Activated effector memory CD4-positive, alpha-beta T cell treated with Interleukin-2 at 50 U/mL for 16 hours (primary cell): ENCODE results near the gene MFAP4.

Source experiments
- DNase-seq: peaks from one replicate; pipeline ENCODE4 v3.0.0-alpha.2; 2020

Gene MFAP4

DNA sequence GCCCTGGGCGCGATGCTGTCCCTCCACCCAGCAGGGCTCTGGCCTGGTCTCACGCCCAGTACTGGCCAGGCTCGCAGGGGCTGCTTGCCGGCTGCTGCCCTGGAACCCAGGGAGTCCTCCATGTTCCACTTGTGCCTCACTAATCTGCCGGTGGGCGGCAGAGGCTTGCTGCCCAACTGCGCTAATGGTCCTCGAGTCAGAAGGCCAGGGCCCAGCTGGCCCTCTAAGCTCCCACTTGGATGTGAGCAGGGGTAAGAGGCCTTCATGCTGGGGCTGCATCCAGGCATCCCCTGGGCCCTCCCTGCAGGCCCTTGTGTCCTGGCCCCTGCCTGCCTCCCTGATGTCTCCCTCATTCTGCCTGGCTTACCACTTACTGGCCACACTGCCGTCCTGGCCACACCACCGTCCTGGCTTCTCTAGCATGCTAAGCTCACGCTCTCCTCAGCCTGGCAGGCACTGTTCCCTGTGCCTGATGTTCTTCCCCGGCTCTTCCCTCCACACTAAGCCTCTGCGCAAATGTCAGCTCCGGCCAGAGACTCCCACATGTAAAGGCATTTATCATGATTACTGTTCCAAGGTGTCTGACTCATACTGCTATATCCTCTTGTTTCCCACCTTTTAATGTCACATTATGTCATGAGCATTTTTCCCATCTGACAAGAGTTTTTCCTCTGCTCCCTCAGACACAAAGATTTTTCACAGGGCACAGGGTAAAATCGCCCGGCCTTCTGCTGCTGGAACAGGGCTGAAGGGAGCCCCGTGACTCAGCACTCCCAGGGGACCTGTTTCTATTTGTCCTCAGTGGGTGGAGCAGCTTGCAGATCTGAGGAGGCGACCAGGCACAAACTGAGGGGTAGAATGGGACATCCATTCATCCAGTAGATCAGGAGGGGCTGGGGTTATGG lies 40.4 kb downstream of the MFAP4 start:
- DNase-seq = no peak

- DNase-seq = no peak
Measured at GRCh38 chr17:19345486-19346350, 41.3 kb downstream of the MFAP4 start.

GRCh38 chr17:19345067-19345460 lies 41.9 kb downstream of the MFAP4 start:
- no peak for DNase-seq

DNA sequence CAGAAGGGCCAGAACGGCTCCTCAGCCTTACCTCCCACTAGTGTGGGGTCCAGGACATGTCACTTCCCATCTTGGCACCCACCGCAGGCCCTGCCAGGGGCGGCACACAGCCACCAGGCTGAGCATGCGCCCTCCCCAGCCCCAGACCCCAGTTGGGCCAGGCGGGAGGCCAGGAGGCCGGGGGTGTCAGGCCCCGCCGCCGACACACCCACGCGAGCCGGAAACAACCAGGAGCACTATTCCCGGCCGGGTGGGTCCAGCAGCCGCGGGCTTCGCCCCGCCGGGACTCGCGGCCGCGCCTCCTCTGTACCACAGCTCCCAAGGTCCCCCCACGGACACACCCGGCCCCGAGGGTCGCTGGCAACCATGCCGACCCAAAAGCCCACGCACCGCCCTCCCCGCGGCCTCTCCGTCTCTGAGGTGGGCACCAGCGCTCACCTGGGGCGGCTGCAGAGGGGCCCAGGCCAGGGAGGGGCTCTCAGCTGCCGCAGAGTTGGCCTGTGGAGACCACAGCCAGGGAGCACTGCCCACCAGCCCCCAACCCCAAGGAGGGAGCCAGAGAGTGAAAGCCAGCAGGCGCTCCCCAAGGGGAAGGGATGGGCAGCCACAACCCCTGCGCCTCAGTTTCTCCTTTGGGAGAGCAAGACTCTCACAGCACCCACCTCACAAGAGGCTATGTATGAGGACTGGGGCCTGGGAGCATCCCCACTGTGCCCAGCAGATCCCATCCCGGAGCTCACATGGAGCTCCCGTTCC lies 42.5 kb downstream of the MFAP4 start:
- no peak for DNase-seq

GRCh38 chr17:19343671-19344151 lies 43.3 kb downstream of the MFAP4 start:
- no peak for DNase-seq

GRCh38 chr17:19343256-19343630 lies 43.7 kb downstream of the MFAP4 start:
- no peak for DNase-seq

GRCh38 chr17:19342611-19343255 lies 44.3 kb downstream of the MFAP4 start:
- no peak for DNase-seq

DNA sequence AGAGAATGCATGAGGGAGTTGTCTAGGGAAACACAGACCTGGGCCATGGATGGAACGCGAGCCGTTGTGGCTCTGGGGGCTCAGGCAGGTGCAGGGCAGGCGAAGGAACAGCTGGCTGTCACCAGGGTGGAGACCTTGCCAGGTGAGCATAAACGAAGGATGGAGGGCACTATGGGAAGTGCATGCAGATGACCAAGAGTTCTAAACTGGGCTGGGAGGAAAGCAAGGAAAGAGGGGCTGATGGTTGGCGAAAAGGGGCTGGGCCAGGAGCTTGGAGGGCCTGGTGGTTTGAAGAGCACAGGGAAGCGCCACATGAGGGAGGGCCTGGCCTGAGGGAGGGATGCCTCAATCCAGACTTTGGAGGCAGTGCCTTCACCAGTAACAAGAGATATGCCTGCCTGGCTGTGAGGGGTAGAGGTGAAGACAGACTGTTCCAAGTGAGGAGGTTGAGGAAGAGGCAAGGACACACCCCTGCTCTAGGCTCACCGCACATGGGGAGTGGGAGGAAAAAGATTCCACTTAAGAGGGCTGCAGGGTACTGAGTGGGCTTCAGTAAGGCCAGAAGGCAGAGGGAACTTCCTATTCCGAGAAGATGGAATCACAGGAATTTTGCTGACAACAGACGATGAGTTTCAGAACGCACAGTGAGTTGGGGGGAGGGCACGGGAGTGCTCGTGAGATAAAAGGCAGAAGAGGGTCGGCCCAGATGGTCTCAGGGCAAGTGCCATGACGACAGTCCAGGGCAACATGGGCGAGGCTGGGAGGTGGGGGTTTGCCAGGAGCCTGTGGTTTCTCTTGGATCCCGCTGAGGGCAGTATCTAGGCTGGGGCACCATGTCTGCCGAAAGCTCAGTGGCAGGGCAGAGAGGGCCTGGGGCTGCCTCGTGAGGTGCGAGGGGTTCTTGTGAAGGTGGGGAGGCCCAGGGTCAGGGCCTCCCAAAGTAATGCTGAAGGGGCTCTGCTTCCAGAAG lies 45.1 kb downstream of the MFAP4 start:
- DNase-seq = no peak

- no peak for DNase-seq
Measured at GRCh38 chr17:19341211-19341631, 45.8 kb downstream of the MFAP4 start.

DNA sequence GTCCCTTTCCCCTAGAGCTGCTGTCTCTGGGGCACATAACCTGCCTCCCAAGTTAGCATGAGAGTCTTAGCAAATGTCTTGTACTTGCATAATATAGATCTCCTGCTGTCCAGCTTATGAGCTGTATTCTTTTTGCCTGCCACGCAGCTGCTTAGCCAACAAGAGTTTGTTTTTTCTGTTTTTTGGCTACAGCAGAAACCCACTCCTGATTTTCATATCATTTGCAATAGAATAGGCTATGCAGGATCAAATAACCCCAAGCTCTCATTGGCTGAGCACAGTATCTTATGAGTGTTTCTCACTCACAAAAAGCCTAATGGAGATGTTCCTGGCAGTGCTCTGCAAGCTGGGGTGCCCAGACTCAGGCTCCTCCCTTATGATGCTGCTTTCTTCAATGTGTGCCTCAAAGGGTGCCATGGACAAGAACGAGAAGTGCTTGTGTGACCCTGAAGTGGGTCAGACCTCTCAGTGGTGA lies 47.6 kb downstream of the MFAP4 start:
- DNase-seq = no peak

GRCh38 chr17:19338031-19338990 lies 48.7 kb downstream of the MFAP4 start:
- peak; percentile 44 for DNase-seq

DNA sequence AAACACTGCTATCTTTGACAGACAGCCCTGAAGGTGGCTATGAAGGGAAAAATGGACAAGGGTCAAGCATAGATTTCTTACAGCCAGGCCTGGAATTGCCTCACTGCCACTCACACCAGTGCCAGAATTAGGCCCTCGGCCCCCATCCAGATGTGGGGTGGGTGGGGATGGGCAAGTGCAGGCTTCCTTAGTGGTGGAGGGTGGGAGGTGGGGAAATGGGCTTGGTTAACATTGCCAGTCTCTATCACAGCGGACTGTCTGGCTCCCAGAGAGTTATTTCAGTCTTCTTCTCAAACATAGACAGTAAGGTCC lies 49.3 kb downstream of the MFAP4 start:
- DNase-seq = no peak

GRCh38 chr17:19336938-19337711 lies 49.9 kb downstream of the MFAP4 start:
- DNase-seq = no peak

- no peak for DNase-seq
Measured at GRCh38 chr17:19335951-19336631, 50.9 kb downstream of the MFAP4 start.

- no peak for DNase-seq
Measured at GRCh38 chr17:19334331-19334730, 52.7 kb downstream of the MFAP4 start.

GRCh38 chr17:19333736-19334290 lies 53.2 kb downstream of the MFAP4 start:
- no peak for DNase-seq
